Esophagus squamous epithelium (tissue), 5 donors: ENCODE measurements around the gene ZFY. TPM values are rescaled to one million over a fixed set of nuclear protein-coding genes. Genes with fewer than 3 reads are reported as not detected.
A peak's percentile ranks its signal among the peaks of the same experiment; 100 is the strongest.

Source experiments
- DNase-seq: peaks from one replicate; lab custom pipeline; 2025; lab: John Stamatoyannopoulos, UW
- H3K27ac ChIP-seq, 4 donors: fragments of 200-600 bp; sonication (generic); one replicate each; pipeline ENCODE4 v1.5.1; 2016 to 2019; ENCODE audit warnings: mild to moderate bottlenecking in 1 of 4
- H3K27me3 ChIP-seq, 4 donors: fragments of 200-600 bp; sonication (generic); 1 replicate in 3 of 4; 2 replicates in 1 of 4; pipeline versions ENCODE4 v1.5.1 to v1.6.0; 2017 to 2021; ENCODE audit warnings: antibody characterized with exemption in 1 of 4
- H3K36me3 ChIP-seq, 3 donors: fragments of 200-600 bp; sonication (generic); one replicate each; pipeline ENCODE4 v1.5.1; 2016 to 2019
- H3K4me1 ChIP-seq, 3 donors: fragments of 200-600 bp; sonication (generic); one replicate each; pipeline ENCODE4 v1.5.1; 2017 to 2019
- H3K4me3 ChIP-seq, 4 donors: fragments of 200-600 bp; sonication (generic); 1 replicate in 3 of 4; 2 replicates in 1 of 4; pipeline ENCODE4 v1.5.1; 2016 to 2019; ENCODE audit warnings: mild to moderate bottlenecking in 2 of 4, moderate library complexity in 1 of 4
- H3K9me3 ChIP-seq, 3 donors: fragments of 200-600 bp; sonication (generic); one replicate each; pipeline ENCODE4 v1.5.1; 2016 to 2019
- POLR2A ChIP-seq, 4 donors: fragments of 450-650 bp; IDR thresholded peaks; one replicate each; pipeline ENCODE4 v1.6.1; 2017; ENCODE audit warnings: antibody characterized with exemption in 4 of 4, mild to moderate bottlenecking in 4 of 4, moderate library complexity in 3 of 4
- WGBS, 2 donors: methylation state at CpG; one replicate each; pipeline ENCODE4 v1.1.5; 2018; 5-methylcytosine and 5-hydroxymethylcytosine counted together
- intact Hi-C: fragments of 100-400 bp; cut with DNase I; formaldehyde crosslinking; loops from one replicate; pipeline ENCODE4 v1.15.0; 2022
- total RNA-seq, 4 donors: library from RNA; depleted of rRNA; stranded (reverse); fragments of >200 nt; gene quantifications; one replicate each; pipeline ENCODE4 v1.1.0, GENCODE V29; 2016
- TF ChIP-seq, protein P1 (sequence below), 6 experiments: fragments of 450-650 bp in 4 of 6; fragments of 200-600 bp in 2 of 6; sonication (generic) in 2 of 6; IDR thresholded peaks; one replicate each; pipeline ENCODE4 v1.5.1; 2016 to 2019; ENCODE audit warnings: antibody characterized with exemption in 6 of 6, mild to moderate bottlenecking in 4 of 6, moderate library complexity in 4 of 6
- donor health status: DM: yes; HTN: yes; CAD: no.

ZFY gene
- total RNA-seq, 4 donors from 2014 or later = 8.4 to 19.1 TPM; not detected in 2

DNA sequence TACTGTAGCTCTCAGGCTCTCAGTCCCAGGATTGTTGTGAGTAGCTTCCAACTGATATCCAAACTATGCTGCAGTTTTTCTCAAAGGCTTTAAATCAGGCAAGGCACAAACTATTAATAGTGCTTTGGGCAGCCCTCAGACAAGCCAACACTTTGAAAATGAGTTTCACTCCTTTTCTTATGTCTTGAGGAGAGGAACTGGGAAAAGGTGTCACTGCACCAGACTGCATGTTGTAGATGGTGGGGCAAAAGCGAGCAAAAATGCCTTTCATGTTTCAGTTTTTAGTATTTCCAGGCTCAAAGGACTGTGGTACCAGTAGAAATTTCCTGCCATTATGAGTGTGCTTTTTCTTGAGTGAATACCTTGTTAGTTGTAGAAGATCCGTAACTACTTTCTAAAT is 39.1 kb upstream of the ZFY start:
- H3K4me1 ChIP-seq = no peaks in the 10 kb centered on the region
- no peaks in the 10 kb centered on the region for H3K9me3 ChIP-seq
- TF ChIP-seq, protein P1, sequence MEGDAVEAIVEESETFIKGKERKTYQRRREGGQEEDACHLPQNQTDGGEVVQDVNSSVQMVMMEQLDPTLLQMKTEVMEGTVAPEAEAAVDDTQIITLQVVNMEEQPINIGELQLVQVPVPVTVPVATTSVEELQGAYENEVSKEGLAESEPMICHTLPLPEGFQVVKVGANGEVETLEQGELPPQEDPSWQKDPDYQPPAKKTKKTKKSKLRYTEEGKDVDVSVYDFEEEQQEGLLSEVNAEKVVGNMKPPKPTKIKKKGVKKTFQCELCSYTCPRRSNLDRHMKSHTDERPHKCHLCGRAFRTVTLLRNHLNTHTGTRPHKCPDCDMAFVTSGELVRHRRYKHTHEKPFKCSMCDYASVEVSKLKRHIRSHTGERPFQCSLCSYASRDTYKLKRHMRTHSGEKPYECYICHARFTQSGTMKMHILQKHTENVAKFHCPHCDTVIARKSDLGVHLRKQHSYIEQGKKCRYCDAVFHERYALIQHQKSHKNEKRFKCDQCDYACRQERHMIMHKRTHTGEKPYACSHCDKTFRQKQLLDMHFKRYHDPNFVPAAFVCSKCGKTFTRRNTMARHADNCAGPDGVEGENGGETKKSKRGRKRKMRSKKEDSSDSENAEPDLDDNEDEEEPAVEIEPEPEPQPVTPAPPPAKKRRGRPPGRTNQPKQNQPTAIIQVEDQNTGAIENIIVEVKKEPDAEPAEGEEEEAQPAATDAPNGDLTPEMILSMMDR (IDR thresholded peaks at IDR 0.05) = no peak
- TF ChIP-seq POLR2A (IDR thresholded peaks at IDR 0.05) = no peak
- no peaks in the 10 kb centered on the region for H3K27me3 ChIP-seq
- no peaks in the 10 kb centered on the region for H3K36me3 ChIP-seq
- no peak overlapping the region for H3K4me3 ChIP-seq
- 92% methylated on average over 2 of the region's 2 CpGs; no CpG with 5 or more reads in 1 of the 2 donors for WGBS, 2 donors
- intact Hi-C loops = no loop called here
- no peak overlapping the region for H3K27ac ChIP-seq
- DNase-seq = no peak

DNA sequence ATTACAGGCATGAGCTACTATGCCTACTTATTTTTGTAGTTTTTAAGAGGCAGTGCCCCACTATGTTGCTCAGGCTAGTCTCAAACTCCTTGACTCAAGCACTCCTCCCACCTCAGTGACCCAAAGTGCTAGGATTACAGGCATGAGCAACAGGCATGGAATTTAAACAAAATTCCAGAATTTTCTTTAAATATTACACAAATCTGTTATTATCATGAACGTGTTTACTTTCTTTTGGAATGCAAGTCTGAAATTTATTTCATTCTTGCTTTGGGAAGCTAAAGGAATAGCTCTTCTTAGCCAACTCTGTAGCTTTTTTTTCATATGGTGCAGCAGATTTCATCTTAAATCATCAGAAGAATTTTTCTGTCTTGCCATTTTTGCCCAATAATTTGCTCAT is 27.8 kb upstream of the ZFY start:
- H3K27me3 ChIP-seq = no peaks in the 10 kb centered on the region
- 33% methylated on average over 1 of the region's 1 CpG; no CpG with 5 or more reads in 1 of the 2 donors for WGBS, 2 donors
- no peaks in the 10 kb centered on the region for H3K9me3 ChIP-seq
- intact Hi-C loops = no loop called here
- TF ChIP-seq, protein P1 (IDR thresholded peaks at IDR 0.05) = no peak
- no peak for TF ChIP-seq POLR2A (IDR thresholded peaks at IDR 0.05)
- no peak overlapping the region for H3K4me3 ChIP-seq
- no peaks in the 10 kb centered on the region for H3K36me3 ChIP-seq
- H3K27ac ChIP-seq = no peak overlapping the region
- no peak for DNase-seq
- H3K4me1 ChIP-seq = no peaks in the 10 kb centered on the region

DNA sequence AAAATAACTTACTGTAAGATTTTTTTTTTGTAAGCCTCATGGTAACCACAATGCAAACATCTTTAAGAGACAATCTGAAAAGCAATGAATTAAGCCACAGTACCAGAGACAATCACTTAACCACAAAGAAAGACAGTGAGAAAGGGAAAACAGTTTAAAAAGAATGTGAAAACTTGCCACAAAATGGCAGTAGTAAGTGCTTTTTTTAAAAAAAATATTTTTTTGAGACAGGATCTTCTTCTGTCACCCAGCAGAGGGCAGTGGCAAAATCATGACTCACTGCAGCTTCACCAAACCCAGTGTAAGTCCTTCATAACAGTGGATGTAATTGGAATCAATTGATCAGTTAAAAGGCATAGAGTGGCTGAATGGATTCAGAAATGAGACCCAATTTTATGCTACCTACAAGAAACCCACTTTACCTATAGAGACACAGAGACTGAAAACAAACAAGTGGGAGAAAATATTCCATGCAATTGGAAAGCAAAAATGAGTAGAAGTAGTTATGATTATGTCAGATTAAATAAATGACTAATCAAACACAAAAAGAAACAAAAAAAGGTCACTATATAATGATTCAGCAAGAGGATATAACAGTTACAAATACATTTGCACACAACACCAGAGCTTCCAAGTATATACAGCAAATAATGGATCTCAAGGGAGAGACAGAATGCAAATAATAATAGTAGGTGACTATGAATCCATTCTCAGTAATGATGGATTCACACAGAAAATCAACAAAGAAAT is 21.9 kb upstream of the ZFY start:
- intact Hi-C loops = no loop called here
- DNase-seq = no peak

DNA sequence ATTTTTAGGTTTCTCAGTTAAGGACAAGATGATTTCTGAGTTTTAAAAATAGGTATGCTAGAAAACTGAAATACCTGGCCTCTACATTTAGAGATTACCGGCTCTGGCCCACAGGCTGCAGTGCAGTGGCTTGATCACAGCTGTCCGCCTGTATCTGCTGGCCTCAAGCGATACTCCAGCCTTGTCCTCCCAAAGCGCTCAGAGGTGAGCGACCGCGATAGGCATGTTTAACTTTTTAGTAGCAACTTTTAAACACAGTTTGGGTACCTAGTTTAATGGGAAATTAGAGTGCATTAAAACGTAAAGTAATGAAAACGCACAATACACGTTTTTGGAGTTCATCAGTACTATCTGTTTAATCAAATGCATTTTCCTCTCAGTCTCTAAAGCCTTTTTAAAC is 1.1 kb upstream of the ZFY start:
- intact Hi-C loops = no loop called here
- Histone ChIP-seq H3K4me1 (peaks cover 0 to 43% (median 0%) of the 10 kb centered on the region in 3 donors), H3K27ac (peak overlapping the region in 2 of 4 donors; percentile 97 to 98)

More for the DNA sequence above, 21.9 kb upstream of the ZFY start:
- Histone ChIP-seq H3K36me3 (no peaks in the 10 kb centered on the region), H3K9me3 (no peaks in the 10 kb centered on the region), H3K27me3 (no peaks in the 10 kb centered on the region), H3K4me1 (no peaks in the 10 kb centered on the region), H3K4me3 (no peak overlapping the region), H3K27ac (no peak overlapping the region)
- TF ChIP-seq POLR2A (IDR thresholded peaks at IDR 0.05) = no peak
- TF ChIP-seq, protein P1 (IDR thresholded peaks at IDR 0.05) = peak in 2 of 6 experiments; percentile 19 to 35

More for the DNA sequence above, 1.1 kb upstream of the ZFY start:
- Histone ChIP-seq H3K4me3 (peak overlapping the region in 1 of 4 donors; percentile 66), H3K36me3 (no peaks in the 10 kb centered on the region), H3K9me3 (no peaks in the 10 kb centered on the region), H3K27me3 (no peaks in the 10 kb centered on the region)
- WGBS, 2 donors = 19% methylated on average over 4 of the region's 10 CpGs; no CpG with 5 or more reads in 1 of the 2 donors
- DNase-seq = no peak
- TF ChIP-seq, protein P1 (IDR thresholded peaks at IDR 0.05) = no peak
- no peak for TF ChIP-seq POLR2A (IDR thresholded peaks at IDR 0.05)
